ENCODE measurements around the gene FOXD2.

The FOXD2 gene

DNA sequence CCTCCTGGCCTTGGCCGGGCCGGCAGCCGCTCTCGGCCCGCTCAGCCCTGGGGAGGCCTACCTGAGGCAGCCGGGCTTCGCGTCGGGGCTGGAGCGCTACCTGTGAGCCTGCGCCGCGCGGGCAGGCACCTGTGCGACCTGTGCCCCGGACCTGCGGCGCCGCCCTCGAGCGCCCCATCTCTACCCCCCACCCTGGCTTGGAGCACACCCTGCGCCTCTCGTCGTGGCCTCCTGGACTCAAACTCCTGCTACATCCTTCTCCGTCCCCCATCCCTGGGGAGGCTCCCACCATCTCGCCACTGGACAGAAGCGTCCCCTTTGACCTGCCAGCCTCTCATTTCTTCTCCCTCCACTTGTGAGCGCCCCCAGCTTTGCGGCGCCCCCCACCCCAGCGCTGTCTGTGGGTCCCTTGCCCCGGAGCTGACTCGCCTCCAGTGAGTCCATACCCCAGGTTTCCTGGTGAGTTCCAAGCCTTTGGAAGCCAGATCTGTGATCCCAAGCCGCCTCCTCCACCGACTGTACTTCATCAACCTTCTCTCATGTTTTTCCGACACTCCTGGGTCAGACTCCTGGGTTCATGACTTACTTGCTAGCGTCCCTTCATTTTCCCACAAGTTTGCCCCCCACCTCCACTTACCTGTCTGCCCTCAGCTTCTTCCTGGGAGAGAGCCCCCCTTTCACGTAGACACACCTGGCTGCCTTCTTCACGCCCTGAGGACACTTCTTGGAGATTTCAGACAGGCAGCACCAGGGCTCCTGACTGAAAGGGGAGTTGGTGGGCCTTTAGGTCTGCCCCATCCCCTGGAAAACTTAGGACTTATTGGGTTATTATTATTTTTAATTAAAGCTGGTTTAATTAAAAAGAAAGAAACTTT, 20.4 kb upstream of the FOXD2 start:
- DNase-seq, result no peak

DNA sequence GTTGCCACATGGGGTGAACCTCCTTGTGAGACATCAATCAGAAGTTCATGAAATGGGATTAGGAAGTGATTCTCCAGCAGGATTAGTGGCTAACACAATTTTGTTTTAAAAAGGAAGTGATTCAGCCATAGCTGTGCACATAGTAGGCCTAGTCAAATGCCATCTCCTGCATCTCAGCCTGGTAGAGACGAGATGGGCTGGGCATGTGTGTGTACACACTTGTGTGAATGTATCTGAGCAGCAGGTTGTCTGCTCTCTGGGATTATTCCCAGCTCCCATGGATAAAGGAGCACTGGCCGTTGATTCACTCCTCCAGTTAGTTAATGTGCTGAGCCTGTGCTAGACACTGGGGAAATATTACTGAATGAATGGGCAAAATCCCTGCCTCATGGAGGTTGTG, 19.7 kb upstream of the FOXD2 start:
- DNase-seq, result no peak

DNA sequence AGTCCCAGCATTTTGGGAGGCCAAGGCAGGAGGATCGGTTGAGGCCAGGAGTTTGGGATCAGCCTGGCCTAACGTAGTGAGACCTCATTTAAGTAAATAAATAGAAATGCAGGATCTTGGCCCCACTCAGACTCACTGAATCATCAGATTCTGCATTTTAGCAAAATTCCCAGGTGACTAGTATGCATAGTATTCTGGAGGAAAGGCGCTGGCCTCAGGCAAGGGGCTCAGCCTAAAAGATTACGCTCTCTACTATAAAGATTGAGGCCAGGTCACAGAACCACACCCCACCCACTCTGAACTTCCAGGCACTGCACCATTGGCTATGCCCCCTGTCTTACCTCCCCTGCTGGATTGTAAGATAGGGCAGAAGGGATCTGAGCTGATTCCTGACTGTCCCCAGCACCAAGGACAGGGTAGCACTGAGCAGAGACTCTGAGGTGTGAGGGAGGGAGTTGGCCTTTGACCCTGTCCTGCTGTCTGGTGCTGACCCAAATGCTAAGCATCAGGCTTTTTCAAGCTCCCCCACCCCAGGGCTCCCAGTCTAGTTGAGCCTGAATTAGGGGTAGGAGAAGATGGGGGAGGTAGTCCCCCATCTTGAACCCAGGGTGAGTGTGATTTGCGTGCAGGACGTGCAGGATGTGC, 19.0 kb upstream of the FOXD2 start:
- DNase-seq, result no peak

DNA sequence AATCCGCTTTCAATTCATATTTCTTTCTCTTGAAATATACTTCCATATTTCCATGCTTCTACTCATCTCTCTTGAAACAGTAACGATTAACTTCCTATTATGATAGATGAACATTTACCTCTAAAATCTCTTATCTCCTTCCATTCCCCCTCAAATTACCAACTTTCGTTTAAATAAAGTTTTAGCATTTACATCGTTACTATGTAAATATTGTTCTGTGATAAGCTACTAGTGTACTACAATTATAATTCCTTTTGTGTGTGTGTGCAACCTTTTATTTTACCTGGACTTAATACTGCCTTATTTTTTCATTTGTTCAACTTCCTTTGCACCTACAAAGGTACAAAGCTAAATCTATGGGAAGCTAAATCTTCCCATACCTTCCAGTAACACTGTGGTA, 17.3 kb upstream of the FOXD2 start:
- no peak for DNase-seq

DNA sequence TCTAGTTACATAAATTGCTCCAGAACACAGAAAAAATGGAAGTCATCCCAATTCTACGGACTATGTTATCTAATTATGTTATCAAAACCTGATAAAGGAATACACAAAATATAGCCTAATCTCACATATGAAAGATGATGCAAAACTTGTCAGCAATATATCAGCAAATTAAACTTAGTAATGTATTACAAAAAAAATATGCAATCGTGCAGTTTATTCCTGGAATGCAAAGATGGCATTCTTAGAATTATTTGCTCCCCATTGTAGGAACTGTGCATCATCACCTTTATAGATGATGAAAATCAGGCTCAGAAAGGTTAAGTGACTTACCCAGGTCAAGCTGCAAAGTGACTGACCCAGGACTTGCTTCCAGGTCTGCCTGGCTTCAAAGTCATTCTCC, 14.0 kb upstream of the FOXD2 start:
- no peak for DNase-seq

DNA sequence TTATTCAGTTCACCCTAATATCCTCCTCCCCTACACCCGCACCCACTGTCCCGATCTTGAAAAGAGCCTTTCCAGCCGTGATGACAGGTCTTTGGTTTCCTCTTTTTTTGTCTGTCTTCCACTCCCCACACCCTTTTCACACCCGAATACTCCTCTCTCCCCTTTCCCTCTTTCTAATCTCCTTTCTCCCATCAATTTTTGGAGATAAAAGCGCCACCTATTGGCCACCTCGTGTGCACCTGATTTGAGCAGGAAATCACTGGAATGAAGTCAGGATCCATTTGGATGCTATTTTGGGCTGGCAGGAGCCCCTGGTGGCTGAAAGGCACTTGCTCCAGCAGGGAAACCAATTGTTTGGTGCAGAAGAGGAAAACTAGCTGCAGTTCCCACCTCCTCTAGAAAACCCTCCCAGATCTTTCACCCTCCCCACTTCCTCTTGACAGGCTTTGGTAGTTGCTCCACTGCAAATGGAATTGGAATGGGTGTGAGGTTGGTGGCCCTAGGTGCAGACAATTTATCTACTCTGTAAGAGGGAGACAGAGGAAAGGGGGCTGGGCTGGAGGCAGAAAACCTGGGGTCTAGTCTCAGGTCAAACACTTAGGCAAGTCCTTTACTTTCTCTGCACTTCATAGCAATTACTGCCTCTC, 13.4 kb upstream of the FOXD2 start:
- DNase-seq, result peak; percentile 21

DNA sequence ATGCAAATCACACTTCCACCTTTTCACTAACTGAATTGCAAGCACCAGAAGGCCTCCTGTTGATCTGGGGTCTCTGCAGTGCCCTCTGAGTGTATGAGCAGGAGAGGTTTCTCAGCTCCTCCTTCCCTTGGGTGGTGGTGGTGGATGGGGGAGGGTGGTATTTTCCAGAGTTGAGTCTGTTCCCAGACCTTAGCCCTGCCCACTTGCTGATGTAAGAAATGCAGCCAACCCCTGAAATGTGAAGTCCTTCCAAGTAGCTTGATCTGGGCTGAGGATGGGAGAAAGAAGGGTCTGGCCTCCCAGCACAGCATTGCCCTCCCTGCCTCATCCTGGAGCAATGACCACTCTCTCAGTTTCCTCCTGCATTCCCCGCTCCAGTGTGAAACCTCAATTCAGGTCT, 6.3 kb upstream of the FOXD2 start:
- DNase-seq, result peak; percentile 51

DNA sequence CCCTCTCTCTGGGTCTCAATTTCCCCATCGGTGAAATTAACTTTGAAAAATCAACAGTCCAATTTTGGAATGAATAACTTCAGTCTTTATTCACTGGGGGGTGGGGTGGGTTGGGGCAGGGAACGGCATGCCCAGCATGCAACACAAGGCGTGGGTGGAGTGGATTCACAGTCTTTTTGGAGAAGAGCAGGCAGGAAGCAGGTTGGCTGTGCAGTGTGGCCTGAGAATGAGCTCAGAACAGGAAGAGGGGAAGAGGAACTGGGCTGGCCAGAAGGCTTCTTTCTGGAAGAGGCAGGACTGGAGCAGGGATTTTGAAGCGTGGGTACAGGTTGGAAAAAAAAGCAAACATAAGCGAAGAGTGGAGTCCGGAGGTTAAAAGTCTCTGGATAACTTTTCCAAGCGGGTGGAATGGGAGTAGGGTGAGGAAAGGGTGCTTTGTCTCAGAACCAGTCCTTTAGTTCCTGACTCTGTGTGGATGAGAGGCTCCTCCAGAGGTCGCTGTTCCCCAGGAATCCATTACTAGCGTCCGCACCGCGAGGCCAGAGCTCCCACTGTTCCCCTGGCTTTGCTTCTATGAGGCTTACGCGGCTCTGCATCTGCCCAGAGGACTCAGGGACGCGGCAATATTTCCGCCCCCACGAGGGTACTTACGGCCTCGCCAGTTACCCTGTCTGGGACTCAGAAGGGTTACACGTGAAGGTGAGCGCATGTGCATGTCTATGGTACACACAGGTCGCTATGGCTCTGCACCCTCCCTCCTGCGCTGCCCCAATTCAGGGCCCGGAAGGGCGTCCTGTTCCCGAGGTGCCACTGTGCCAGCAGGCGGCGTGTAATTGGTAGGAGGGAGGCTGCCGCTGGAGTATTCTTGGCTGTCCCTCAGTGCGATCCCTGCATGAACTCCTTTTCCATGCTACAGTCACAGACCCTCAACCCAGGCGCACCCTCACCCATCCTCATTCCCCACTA, 5.5 kb upstream of the FOXD2 start:
- DNase-seq, result peak; percentile 61

DNA sequence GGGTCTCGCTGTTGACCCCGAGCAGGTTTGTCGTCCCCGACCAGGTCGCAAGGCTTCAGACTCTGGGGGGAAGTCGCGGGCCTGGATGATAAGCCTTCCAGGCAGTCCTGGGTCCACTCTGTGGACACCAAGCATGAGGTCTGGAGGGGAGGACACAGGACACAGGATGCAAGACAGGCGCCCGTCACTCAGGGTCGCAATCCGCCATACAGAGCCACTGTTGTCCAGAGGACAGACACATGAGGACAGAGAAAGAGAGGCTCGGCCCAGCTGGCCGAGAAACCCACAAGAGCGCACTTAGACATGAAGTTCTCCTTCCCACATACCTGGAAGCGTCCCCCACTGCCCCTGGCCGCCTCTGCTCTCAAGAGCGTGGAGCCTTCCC, 4.8 kb upstream of the FOXD2 start:
- no peak for DNase-seq

DNA sequence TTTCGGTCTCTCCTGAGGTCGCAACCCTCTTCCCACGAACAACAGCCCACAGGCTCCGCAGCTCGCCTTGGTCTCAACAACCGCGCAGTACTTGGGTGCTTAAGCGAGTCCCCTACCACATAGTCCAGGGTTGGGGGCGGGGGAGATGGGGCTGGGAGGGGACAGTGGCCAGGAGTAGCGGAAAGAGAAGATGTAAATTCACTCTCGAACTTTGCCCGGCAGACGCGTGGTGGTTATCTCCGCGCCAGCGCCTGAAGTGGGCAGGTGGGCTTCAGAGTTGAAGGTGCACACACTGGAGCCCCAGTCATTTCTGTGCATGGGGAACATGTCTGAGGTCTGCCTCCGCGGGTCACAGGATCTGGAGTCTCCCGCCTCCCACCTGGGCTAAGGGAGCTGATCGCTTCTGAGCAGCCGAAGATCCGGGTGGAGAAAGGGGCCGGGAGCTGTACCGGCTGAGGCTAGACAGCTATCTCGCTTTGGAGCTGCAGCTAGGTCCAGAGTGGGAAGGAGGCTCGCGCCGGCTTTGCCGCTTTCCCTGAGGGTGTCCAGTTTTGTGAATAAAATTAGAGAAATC, 4.3 kb upstream of the FOXD2 start:
- no peak for DNase-seq

DNA sequence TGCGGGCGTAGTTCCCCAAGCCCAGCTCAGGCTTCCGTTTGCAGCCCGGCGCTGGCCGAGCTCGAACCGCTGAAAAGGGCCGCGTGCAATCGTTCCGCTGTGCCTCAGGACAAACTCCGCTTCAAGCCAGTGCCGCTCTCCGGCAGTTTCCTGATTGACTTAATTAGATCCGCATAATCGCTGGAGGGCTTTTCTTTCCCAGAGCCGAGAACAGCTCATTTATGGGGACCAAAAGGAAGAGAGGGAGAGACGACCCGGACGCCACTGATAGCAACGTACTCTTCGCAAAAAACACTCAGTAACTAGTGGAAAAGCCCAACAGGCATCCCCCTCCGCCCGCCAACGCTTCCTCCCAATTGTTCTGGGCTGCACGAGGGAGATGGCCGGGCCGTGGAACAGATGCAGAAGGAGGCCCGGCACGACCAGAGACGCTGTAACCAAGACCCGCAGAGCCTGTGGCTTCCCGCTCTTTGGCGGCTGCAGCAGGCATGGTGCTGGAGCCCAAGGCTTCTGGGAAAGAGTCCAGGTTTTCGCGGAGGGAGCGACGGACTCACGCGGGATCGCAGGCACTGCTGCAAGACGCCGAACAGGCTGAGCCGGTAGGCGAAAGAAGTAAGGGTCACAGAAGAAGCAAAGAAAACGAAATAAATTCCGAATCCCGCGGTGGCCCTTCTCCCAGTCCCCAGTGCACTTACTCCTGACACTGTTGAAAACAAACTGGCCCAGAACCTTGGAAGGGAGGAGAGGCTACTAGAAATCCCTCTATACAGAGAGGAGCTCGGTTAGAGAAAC, 3.6 kb upstream of the FOXD2 start:
- DNase-seq, result no peak

DNA sequence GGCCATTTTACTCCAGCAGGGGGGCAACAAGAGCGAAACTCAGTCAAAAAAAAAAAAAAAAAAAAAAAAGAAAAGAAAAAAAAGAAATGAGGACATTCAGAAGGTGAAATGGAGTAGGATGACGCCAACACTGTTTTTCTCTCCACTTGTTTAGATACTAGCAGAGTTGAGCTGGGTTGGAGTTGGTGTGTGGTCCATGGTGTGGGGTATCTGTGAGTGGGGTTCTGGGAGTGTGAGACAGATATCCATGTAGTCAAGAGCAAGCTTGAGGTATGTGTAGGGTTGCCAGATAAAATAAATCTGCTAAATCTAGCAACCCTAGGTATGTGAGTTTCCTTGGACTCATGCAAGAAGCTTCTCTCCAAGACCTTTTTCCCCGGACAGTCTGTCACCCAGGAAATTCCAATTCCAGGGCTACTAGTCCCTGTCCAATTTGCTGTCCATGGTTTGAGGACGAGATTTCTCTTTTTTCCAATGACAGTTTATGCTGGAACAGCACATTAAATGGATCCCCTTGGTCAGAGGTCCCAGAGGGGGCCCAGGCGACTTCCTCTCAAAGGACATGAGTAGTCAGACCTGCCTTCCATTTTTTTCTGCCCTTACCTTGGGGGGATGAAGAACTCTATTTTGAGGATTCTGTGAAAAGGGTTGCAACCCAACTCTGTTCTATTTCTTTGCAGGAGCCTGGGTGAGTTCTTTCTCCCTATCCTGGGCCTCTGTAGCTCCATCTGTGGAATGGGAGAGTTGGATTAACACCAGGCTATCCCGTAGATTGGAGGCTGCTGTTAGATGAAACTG, 2.1 kb upstream of the FOXD2 start:
- no peak for DNase-seq

DNA sequence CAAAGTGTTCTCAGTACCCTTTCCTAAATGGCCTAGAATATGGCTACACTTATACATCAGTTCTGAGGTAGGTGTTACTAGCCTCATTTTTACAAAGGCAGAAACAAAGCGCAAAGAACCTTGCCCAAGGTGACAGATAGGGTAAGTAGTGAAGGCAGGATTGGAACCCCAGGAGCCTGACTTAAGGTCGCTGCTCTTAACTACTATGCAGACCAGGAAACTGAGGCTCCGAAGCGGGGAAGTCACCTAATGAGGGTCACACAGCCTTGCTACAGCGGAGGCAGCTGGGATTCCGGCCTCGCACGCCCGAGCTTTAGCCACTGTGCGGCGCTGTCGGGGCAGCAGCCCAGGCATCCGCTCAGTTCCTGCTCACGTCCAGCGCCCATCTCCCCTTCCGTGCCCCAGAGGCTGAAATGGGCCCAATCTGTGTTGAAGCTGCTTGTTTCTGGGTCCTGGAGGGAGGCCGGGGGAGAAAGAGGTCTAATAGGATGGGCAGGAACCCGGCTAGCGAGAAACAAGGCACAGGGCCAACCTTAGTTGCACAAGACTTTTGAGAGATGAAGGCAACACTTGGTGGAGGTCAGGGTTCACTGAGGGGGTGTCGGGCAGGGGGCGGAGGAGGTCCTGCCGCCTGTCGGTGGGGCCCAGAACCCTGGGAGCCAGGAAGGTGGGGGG, 1.4 kb upstream of the FOXD2 start:
- peak; percentile 89 for DNase-seq

DNA sequence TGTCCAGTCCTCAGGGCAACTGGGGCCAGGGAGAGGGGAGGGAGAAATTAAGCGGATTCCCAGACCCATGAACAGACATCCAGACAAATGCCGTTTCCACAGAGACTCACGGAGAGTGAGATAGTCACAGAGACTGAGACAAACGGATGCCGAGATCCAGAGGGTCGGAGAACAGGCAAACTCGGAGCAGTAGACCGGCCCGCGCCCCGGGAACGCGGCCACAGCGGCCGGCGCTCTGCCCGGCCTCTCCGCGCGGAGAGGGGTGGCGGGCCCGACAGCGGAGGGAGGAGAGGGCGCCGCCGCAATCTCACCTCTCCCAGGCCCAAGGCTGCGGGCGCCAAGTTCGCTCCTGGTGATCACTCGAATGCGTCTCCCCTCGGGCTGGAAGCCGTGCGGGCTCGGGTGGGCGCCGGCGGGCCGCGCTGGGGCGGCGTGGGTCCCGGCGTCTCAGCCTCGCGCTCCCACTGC, 831 bp upstream of the FOXD2 start:
- DNase-seq, result peak; percentile 37

DNA sequence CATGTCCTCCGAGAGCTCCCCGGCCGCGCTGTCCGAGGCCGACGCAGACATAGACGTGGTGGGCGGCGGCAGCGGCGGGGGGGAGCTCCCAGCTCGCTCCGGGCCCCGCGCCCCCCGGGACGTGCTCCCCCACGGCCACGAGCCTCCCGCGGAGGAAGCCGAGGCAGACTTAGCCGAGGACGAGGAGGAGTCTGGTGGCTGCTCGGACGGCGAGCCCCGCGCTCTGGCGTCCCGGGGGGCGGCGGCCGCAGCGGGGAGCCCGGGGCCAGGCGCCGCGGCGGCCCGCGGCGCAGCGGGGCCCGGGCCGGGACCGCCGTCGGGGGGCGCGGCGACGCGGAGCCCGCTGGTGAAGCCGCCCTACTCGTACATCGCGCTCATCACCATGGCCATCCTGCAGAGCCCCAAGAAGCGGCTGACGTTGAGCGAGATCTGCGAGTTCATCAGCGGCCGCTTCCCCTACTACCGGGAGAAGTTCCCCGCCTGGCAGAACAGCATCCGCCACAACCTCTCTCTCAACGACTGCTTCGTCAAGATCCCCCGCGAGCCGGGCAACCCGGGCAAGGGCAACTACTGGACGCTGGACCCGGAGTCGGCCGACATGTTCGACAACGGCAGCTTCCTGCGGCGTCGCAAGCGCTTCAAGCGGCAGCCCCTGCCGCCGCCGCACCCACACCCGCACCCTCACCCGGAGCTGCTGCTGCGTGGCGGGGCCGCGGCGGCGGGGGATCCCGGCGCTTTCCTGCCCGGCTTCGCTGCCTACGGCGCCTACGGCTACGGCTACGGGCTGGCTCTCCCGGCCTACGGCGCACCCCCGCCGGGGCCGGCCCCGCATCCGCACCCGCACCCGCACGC, 547 bp downstream of the FOXD2 start:
- peak; percentile 27 for DNase-seq

DNA sequence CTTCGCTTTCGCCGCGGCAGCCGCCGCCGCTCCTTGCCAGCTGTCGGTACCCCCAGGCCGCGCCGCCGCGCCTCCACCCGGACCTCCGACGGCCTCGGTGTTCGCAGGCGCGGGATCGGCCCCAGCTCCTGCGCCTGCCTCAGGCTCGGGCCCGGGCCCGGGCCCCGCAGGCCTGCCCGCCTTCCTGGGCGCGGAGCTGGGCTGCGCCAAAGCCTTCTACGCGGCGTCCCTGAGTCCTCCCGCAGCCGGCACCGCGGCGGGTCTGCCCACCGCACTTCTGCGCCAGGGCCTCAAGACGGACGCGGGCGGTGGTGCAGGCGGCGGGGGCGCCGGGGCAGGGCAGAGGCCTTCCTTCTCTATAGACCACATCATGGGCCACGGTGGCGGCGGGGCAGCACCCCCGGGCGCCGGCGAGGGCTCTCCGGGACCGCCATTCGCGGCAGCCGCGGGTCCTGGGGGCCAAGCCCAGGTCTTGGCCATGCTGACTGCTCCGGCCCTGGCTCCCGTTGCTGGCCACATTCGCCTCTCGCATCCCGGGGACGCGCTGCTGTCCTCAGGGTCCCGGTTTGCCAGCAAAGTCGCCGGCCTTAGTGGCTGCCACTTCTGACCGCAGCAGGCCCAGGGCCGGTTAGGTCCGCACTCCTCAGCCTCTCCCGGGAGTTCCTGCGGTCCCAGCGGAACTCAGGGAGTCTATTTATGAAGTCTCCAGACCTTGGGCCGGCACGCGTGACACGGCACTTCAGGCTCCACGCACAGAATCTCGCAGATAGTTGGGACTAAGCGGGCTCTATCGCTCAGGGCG, 1.4 kb downstream of the FOXD2 start:
- no peak for DNase-seq

DNA sequence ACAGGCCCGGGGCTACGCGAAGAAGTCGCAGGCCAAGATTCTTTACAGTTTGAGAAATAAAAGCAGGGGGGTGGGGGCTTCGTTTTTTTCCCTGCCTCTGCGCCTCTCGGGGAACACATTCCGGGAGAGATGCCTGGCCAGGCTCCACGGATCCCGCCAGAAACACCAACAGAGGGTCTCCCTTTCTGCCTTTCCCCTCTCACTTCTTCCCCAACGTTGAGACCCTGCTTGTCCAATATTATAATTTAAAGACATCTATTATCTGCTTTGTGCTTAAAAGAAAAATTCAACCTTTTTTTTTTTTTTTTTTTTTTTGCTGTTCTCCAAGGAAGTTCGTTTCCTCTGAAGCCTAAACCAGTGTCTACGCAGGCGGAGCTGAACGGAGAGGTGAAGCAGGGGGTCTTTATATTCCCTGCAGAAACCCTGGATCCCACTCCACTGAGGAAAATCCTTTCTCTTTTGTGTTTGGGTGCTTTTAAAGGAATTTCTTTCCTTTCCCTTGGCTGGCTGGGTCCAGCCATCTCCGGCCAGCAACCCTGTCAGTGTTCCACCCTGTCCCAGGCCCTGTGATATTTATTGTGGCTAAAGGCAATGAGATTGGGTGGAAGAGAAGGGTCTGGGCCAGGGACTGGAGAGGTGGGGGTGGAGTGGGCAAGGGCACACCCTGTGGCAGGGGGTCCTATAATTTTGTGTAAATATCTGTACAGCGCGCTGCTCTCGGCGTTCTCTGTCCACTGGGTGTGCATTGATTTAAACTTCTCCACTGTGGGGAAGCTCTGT, 2.2 kb downstream of the FOXD2 start:
- no peak for DNase-seq
